ENCODE data around the gene EXOC2. TPM values are rescaled to one million over a fixed set of nuclear protein-coding genes. Genes with fewer than 3 reads are reported as not detected.
"Not testable (repeated sequence)": the region's sequence is repeated elsewhere in the genome, so short reads cannot be mapped to it uniquely, and the experiment has no call there.

EXOC2 gene
- total RNA-seq, 3 donors from 2014 or later, result 19.7 to 37.3 (median 26.5) TPM

GRCh38 chr6:610882-611281, 82.1 kb downstream of the EXOC2 start:
- Histone ChIP-seq H3K9me3 (no peaks in the 10 kb centered on the region), H3K36me3 (no peaks in the 10 kb centered on the region), H3K4me3 (no peak overlapping the region), H3K4me1 (no peaks in the 10 kb centered on the region), H3K27me3 (no peaks in the 10 kb centered on the region), H3K27ac (no peak overlapping the region)
- intact Hi-C loops (cut with DNase I; ENCODE audit: low total_unique reads), result no loop called here
- no peak for DNase-seq (ENCODE audit: low spot score in 2 of 2)
- TF ChIP-seq POLR2A (IDR thresholded peaks at IDR 0.05) (no peak), POLR2AphosphoS5 (IDR thresholded peaks at IDR 0.05) (no peak), CTCF (IDR thresholded peaks at IDR 0.05) (no peak)

GRCh38 chr6:609905-610304, 83.0 kb downstream of the EXOC2 start:
- no peaks in the 10 kb centered on the region for H3K4me1 ChIP-seq
- intact Hi-C loops (cut with DNase I; ENCODE audit: low total_unique reads), result no loop called here
- TF ChIP-seq POLR2AphosphoS5 (IDR thresholded peaks at IDR 0.05) (no peak), CTCF (IDR thresholded peaks at IDR 0.05) (no peak), POLR2A (IDR thresholded peaks at IDR 0.05) (no peak)

GRCh38 chr6:606829-607379, 86.0 kb downstream of the EXOC2 start:
- Histone ChIP-seq H3K4me3 (no peak overlapping the region), H3K4me1 (no peaks in the 10 kb centered on the region), H3K27me3 (no peaks in the 10 kb centered on the region), H3K27ac (no peak overlapping the region), H3K9me3 (no peaks in the 10 kb centered on the region), H3K36me3 (no peaks in the 10 kb centered on the region)
- TF ChIP-seq POLR2A (IDR thresholded peaks at IDR 0.05), result no peak
- TF ChIP-seq POLR2AphosphoS5 (IDR thresholded peaks at IDR 0.05), result no peak
- TF ChIP-seq CTCF (IDR thresholded peaks at IDR 0.05), result no peak
- intact Hi-C loops (cut with DNase I; ENCODE audit: low total_unique reads), result no loop called here
- no peak for DNase-seq (ENCODE audit: low spot score in 2 of 2)

More at GRCh38 chr6:609905-610304, 83.0 kb downstream of the EXOC2 start:
- Histone ChIP-seq H3K27ac (no peak overlapping the region), H3K4me3 (no peak overlapping the region), H3K9me3 (no peaks in the 10 kb centered on the region), H3K36me3 (no peaks in the 10 kb centered on the region), H3K27me3 (no peaks in the 10 kb centered on the region)
- DNase-seq (ENCODE audit: low spot score in 2 of 2), result no peak

- DNase-seq (ENCODE audit: low spot score in 2 of 2); H3K4me1 ChIP-seq; H3K9me3 ChIP-seq; H3K4me3 ChIP-seq; H3K27ac ChIP-seq; H3K27me3 ChIP-seq; intact Hi-C loops (cut with DNase I; ENCODE audit: low total_unique reads); H3K36me3 ChIP-seq: not testable (repeated sequence)
Measured at GRCh38 chr6:605895-606294, 87.0 kb downstream of the EXOC2 start.

GRCh38 chr6:604579-604978, 88.4 kb downstream of the EXOC2 start:
- H3K27ac ChIP-seq, result no peak overlapping the region
- no peak overlapping the region for H3K4me3 ChIP-seq
- intact Hi-C loops (cut with DNase I; ENCODE audit: low total_unique reads), result no loop called here
- no peak for TF ChIP-seq CTCF (IDR thresholded peaks at IDR 0.05)
- TF ChIP-seq POLR2AphosphoS5 (IDR thresholded peaks at IDR 0.05), result no peak
- TF ChIP-seq POLR2A (IDR thresholded peaks at IDR 0.05), result no peak
- no peaks in the 10 kb centered on the region for H3K27me3 ChIP-seq
- H3K36me3 ChIP-seq, result no peaks in the 10 kb centered on the region
- H3K4me1 ChIP-seq, result no peaks in the 10 kb centered on the region
- no peaks in the 10 kb centered on the region for H3K9me3 ChIP-seq
- DNase-seq (ENCODE audit: low spot score in 2 of 2), result no peak

GRCh38 chr6:603265-603664, 89.7 kb downstream of the EXOC2 start:
- no peak for DNase-seq (ENCODE audit: low spot score in 2 of 2)
- no peaks in the 10 kb centered on the region for H3K9me3 ChIP-seq
- H3K4me3 ChIP-seq, result no peak overlapping the region
- H3K27me3 ChIP-seq, result no peaks in the 10 kb centered on the region
- H3K36me3 ChIP-seq, result no peaks in the 10 kb centered on the region
- H3K4me1 ChIP-seq, result no peaks in the 10 kb centered on the region
- H3K27ac ChIP-seq, result no peak overlapping the region
- TF ChIP-seq POLR2AphosphoS5 (IDR thresholded peaks at IDR 0.05) (no peak), POLR2A (IDR thresholded peaks at IDR 0.05) (no peak), CTCF (IDR thresholded peaks at IDR 0.05) (no peak)
- intact Hi-C loops (cut with DNase I; ENCODE audit: low total_unique reads), result no loop called here

Data from breast epithelium (tissue), 4 donors.